Smooth muscle cell (in vitro differentiated cells): ENCODE measurements around the gene LDHD. TPM values are rescaled to one million over a fixed set of nuclear protein-coding genes. Genes with fewer than 3 reads are reported as not detected.

Experiments used
- DNase-seq: peaks from one replicate; lab custom pipeline; 2025; ENCODE audit not compliant: unreplicated experiment; lab: John Stamatoyannopoulos, UW
- H2AFZ ChIP-seq: fragments of 200-600 bp; sonication (generic); 2 replicates; pipeline ENCODE4 v1.6.0; 2016; ENCODE audit warnings: antibody characterized with exemption, low read depth, mild to moderate bottlenecking
- H3F3A ChIP-seq: fragments of 200-600 bp; sonication (generic); 2 replicates; pipeline ENCODE4 v1.6.0; 2017; ENCODE audit warnings: antibody characterized with exemption, low read depth
- H3K27ac ChIP-seq: fragments of 200-600 bp; sonication (generic); 2 replicates; pipeline ENCODE4 v1.5.1; 2016; ENCODE audit warnings: low read depth, mild to moderate bottlenecking
- H3K27me3 ChIP-seq: fragments of 200-600 bp; sonication (generic); 2 replicates; pipeline ENCODE4 v1.6.1; 2016; ENCODE audit warnings: low read depth, mild to moderate bottlenecking
- H3K36me3 ChIP-seq: fragments of 200-600 bp; sonication (generic); 2 replicates; pipeline ENCODE4 v1.5.1; 2016; ENCODE audit warnings: low read depth
- H3K4me1 ChIP-seq: fragments of 200-600 bp; sonication (generic); 2 replicates; pipeline ENCODE4 v1.5.1; 2016; ENCODE audit warnings: low read depth
- H3K4me2 ChIP-seq: fragments of 200-600 bp; sonication (generic); 2 replicates; pipeline ENCODE4 v1.6.0; 2016; ENCODE audit warnings: mild to moderate bottlenecking
- H3K4me3 ChIP-seq: fragments of 200-600 bp; sonication (generic); 2 replicates; pipeline ENCODE4 v1.5.1; 2016; ENCODE audit warnings: mild to moderate bottlenecking
- H3K79me2 ChIP-seq: fragments of 200-600 bp; sonication (generic); 2 replicates; pipeline ENCODE4 v1.6.0; 2016; ENCODE audit warnings: low read depth, mild to moderate bottlenecking
- H3K9ac ChIP-seq: fragments of 200-600 bp; sonication (generic); 2 replicates; pipeline ENCODE4 v1.6.0; 2016; ENCODE audit warnings: low read depth
- H3K9me3 ChIP-seq: fragments of 200-600 bp; sonication (generic); replicated peaks from 2 replicates; pipeline ENCODE4 v1.5.1; 2016; ENCODE audit warnings: low read depth
- H4K20me1 ChIP-seq: fragments of 200-600 bp; sonication (generic); 2 replicates; pipeline ENCODE4 v1.6.0; 2016; ENCODE audit warnings: low read depth
- WGBS: methylation state at CpG from one replicate; pipeline ENCODE4 v1.1.7; 2016; ENCODE audit warnings: low lambda C conversion rate; 5-methylcytosine and 5-hydroxymethylcytosine counted together
- polyA plus RNA-seq: library from polyadenylated mRNA; unstranded; fragments of >200 nt; fragmentation: Nextera tagmentation; extraction: Ambion mirVana; gene quantifications from 2 replicates; pipeline ENCODE4 v1.2.1, GENCODE V29; 2016
- total RNA-seq: library from RNA; depleted of rRNA; stranded (reverse); fragments of >200 nt; gene quantifications from 2 replicates; pipeline ENCODE4 v1.2.3, GENCODE V29; 2014
- TF ChIP-seq, protein P1 (sequence below): fragments of 200-600 bp; sonication (generic); IDR thresholded peaks from 2 replicates; pipeline ENCODE4 v1.5.1; 2017; ENCODE audit warnings: borderline replicate concordance, mild to moderate bottlenecking, antibody characterized with exemption; ENCODE audit not compliant: insufficient read depth, poor library complexity, severe bottlenecking

The LDHD gene
- total and polyA plus RNA-seq, 2 experiments from 2014 or later, result 0.85 to 1.2 TPM

DNA sequence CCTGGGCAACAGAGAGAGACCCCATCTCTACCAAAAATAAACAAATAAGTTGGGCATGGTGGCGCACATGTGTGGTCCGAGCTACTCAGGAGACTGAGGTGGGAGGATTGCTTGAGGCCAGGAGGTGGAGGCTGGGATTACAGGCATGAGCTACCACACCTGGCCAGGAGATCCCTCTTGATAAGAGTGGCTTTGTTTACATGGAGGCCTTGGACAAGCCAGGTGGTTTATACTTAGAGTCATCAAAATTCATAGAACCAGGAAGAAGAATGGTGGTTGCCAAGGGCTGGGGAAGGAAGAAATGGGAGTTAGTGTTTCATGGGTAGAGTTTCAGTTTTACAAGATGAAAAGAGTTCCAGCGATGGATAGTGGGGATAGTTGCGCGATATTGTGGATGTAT is 22.9 kb upstream of the LDHD start:
- no peaks in the 10 kb centered on the region for H4K20me1 ChIP-seq
- no peak overlapping the region for H3K27ac ChIP-seq
- 96% methylated on average over 5 of the region's 5 CpGs for WGBS
- TF ChIP-seq, protein P1, sequence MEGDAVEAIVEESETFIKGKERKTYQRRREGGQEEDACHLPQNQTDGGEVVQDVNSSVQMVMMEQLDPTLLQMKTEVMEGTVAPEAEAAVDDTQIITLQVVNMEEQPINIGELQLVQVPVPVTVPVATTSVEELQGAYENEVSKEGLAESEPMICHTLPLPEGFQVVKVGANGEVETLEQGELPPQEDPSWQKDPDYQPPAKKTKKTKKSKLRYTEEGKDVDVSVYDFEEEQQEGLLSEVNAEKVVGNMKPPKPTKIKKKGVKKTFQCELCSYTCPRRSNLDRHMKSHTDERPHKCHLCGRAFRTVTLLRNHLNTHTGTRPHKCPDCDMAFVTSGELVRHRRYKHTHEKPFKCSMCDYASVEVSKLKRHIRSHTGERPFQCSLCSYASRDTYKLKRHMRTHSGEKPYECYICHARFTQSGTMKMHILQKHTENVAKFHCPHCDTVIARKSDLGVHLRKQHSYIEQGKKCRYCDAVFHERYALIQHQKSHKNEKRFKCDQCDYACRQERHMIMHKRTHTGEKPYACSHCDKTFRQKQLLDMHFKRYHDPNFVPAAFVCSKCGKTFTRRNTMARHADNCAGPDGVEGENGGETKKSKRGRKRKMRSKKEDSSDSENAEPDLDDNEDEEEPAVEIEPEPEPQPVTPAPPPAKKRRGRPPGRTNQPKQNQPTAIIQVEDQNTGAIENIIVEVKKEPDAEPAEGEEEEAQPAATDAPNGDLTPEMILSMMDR, result no peak
- no peak overlapping the region for H2AFZ ChIP-seq
- H3K36me3 ChIP-seq, result no peaks in the 10 kb centered on the region
- H3K4me1 ChIP-seq, result no peaks in the 10 kb centered on the region
- H3K4me3 ChIP-seq, result no peak overlapping the region
- H3K9me3 ChIP-seq, result no peaks in the 10 kb centered on the region
- no peak overlapping the region for H3K9ac ChIP-seq
- no peak for DNase-seq
- no peaks in the 10 kb centered on the region for H3F3A ChIP-seq
- H3K79me2 ChIP-seq, result no peaks in the 10 kb centered on the region
- no peaks in the 10 kb centered on the region for H3K27me3 ChIP-seq
- H3K4me2 ChIP-seq, result no peak overlapping the region

DNA sequence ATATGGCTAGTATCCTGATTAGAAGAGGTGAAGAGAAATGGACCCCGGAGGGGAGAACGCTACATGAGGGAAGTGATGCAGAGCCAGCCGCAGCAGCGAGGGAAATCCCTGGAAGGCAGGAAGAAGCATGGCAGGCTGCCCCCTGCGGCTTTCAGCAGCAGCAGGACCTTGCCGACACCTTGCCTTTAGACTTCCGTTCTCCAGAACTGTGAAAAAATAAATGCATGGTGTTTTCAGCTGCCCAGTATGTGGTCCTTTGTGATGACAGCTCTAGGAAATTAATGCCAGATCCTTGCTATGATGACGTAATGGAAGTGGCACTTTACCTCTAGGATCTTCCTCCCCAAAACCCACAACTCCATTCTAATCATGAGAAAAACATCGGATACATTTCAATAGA is 22.1 kb upstream of the LDHD start:
- no peak overlapping the region for H2AFZ ChIP-seq
- WGBS, result 72% methylated on average over 9 of the region's 9 CpGs
- no peak overlapping the region for H3K4me3 ChIP-seq
- no peak for DNase-seq
- no peaks in the 10 kb centered on the region for H3K36me3 ChIP-seq
- no peaks in the 10 kb centered on the region for H3K9me3 ChIP-seq
- TF ChIP-seq, protein P1, result no peak
- H4K20me1 ChIP-seq, result no peaks in the 10 kb centered on the region
- H3K79me2 ChIP-seq, result no peaks in the 10 kb centered on the region
- H3K4me1 ChIP-seq, result no peaks in the 10 kb centered on the region
- H3K4me2 ChIP-seq, result no peak overlapping the region
- H3K9ac ChIP-seq, result no peak overlapping the region
- H3K27me3 ChIP-seq, result no peaks in the 10 kb centered on the region
- no peaks in the 10 kb centered on the region for H3F3A ChIP-seq
- no peak overlapping the region for H3K27ac ChIP-seq

DNA sequence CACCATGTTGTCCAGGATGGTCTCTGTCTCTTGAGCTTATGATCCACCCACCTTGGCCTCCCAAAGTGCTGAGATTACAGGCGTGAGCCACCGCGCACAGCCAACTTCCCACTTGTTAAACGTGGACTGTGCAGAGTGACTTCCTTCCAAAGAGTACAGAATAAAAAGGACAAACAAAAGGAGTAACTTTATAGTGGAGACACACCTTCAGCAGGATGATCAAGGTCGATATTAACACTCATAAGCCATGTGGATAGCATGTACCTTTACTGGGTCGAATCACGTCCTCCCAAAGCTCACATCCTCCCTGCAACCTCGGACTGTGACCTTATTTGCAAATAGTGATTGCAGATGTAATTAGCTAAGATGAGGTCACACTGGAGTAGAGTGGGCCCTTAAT is 21.7 kb upstream of the LDHD start:
- no peaks in the 10 kb centered on the region for H3K4me1 ChIP-seq
- DNase-seq, result no peak
- H3K4me2 ChIP-seq, result no peak overlapping the region
- H3K27ac ChIP-seq, result no peak overlapping the region
- no peaks in the 10 kb centered on the region for H3K9me3 ChIP-seq
- no peak overlapping the region for H3K9ac ChIP-seq
- H4K20me1 ChIP-seq, result no peaks in the 10 kb centered on the region
- H3K79me2 ChIP-seq, result no peaks in the 10 kb centered on the region
- H3K27me3 ChIP-seq, result no peaks in the 10 kb centered on the region
- no peaks in the 10 kb centered on the region for H3K36me3 ChIP-seq
- H3K4me3 ChIP-seq, result no peak overlapping the region
- H2AFZ ChIP-seq, result no peak overlapping the region
- H3F3A ChIP-seq, result no peaks in the 10 kb centered on the region
- 92% methylated on average over 8 of the region's 8 CpGs for WGBS
- TF ChIP-seq, protein P1, result no peak

DNA sequence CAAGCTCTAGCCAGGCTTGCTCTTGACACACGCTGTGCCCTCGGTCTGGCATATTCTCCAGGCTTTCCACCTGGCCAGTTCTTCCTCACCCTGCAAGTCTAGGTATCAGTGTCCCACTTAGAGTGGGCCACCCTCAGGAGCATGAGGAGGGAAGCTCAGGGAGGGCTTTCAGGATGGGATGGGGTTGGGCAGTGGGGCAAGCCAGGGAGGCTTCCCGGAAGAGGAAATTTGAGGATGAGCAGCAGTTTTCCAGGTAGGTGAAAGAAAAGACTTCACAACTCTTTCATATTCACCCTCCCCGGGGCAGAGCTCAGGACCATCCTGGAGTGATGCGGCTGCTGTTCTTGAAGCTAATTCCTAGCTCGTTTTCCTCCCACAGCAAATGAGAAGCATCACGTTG is 14.5 kb upstream of the LDHD start:
- Histone ChIP-seq H3K4me3 (no peak overlapping the region), H3K9ac (no peak overlapping the region), H3K27ac (no peak overlapping the region), H3K79me2 (no peaks in the 10 kb centered on the region), H3F3A (no peaks in the 10 kb centered on the region), H4K20me1 (no peaks in the 10 kb centered on the region), H3K27me3 (no peaks in the 10 kb centered on the region), H3K9me3 (no peaks in the 10 kb centered on the region), H3K4me1 (no peaks in the 10 kb centered on the region), H2AFZ (no peak overlapping the region), H3K4me2 (no peak overlapping the region), H3K36me3 (no peaks in the 10 kb centered on the region)
- no peak for DNase-seq
- TF ChIP-seq, protein P1, result no peak
- 70% methylated on average over 7 of the region's 7 CpGs for WGBS
